Epithelial cell of esophagus (primary cell): ENCODE measurements around the gene AFF1.

Experiments used
- DNase-seq: peaks from one replicate; pipeline ENCODE4 v3.0.0; 2010; ENCODE audit warnings: low read depth
- H3K4me3 ChIP-seq: 2 replicates; pipeline ENCODE4 v1.5.1; 2011; ENCODE audit warnings: mild to moderate bottlenecking, low read length, control low read depth
- CTCF ChIP-seq: IDR thresholded peaks from 2 replicates; pipeline ENCODE4 v1.5.1; 2011; ENCODE audit warnings: low read depth, mild to moderate bottlenecking, low read length, control low read depth, inconsistent platforms; ENCODE audit not compliant: insufficient read depth; ENCODE audit errors: missing control alignments

AFF1 gene

GRCh38 chr4:87024201-87024600, 89.4 kb downstream of the AFF1 start:
- no peak for DNase-seq
- no peak for TF ChIP-seq CTCF
- no peak overlapping the region for H3K4me3 ChIP-seq

- TF ChIP-seq CTCF, result no peak
- H3K4me3 ChIP-seq, result no peak overlapping the region
- DNase-seq, result no peak
Observed at GRCh38 chr4:87025023-87025613, 90.3 kb downstream of the AFF1 start.

GRCh38 chr4:87025614-87026041, 90.8 kb downstream of the AFF1 start:
- DNase-seq, result no peak
- no peak overlapping the region for H3K4me3 ChIP-seq
- no peak for TF ChIP-seq CTCF

GRCh38 chr4:87026800-87027495, 92.1 kb downstream of the AFF1 start:
- no peak overlapping the region for H3K4me3 ChIP-seq
- TF ChIP-seq CTCF, result no peak
- no peak for DNase-seq

- H3K4me3 ChIP-seq, result no peak overlapping the region
- no peak for DNase-seq
- no peak for TF ChIP-seq CTCF
Observed at GRCh38 chr4:87029356-87029755, 94.5 kb downstream of the AFF1 start.

GRCh38 chr4:87030124-87030523, 95.3 kb downstream of the AFF1 start:
- no peak for TF ChIP-seq CTCF
- H3K4me3 ChIP-seq, result no peak overlapping the region
- no peak for DNase-seq

GRCh38 chr4:87030755-87031441, 96.1 kb downstream of the AFF1 start:
- H3K4me3 ChIP-seq, result no peak overlapping the region
- no peak for TF ChIP-seq CTCF
- no peak for DNase-seq
